GM10248 (cell line): Measurements from ENCODE around the gene TBC1D22B.

Source experiments
- CTCF ChIA-PET: fragments of 300-600 bp; sonication (Branson Sonifier 250); formaldehyde crosslinking; extraction: SDS; loops from one replicate; lab custom pipeline; 2021; ENCODE audit warnings: antibody characterized with exemption; lab: Yijun Ruan, JAX
- POLR2A ChIA-PET: fragments of 350-650 bp; sonication (Branson Sonifier 250); formaldehyde crosslinking; extraction: SDS; loops from one replicate; lab custom pipeline; 2020; ENCODE audit warnings: antibody characterized with exemption; lab: Yijun Ruan, JAX
- DNase-seq: peaks from one replicate; pipeline ENCODE4 v3.0.0; 2012; ENCODE audit errors: extremely low spot score
- CTCF ChIP-seq: IDR thresholded peaks from 2 replicates; pipeline ENCODE4 v1.5.1; 2012; ENCODE audit warnings: mild to moderate bottlenecking, low read depth; ENCODE audit errors: extremely low read depth, missing control alignments, control extremely low read depth

TBC1D22B gene

GRCh38 chr6:37365791-37366190 lies 108.2 kb downstream of the TBC1D22B start:
- POLR2A ChIA-PET: no interaction called here
- DNase-seq: no peak
- peak; percentile 16 for TF ChIP-seq CTCF
- CTCF ChIA-PET: interaction anchor here (0.7 to 4.1 kb wide), 9 partner anchors 9 to 314 kb away, joined by 3 to 16 read pairs (median 4); no protein-coding TSS in a partner anchor

- TF ChIP-seq CTCF: no peak
- no peak for DNase-seq
- POLR2A ChIA-PET: no interaction called here
- CTCF ChIA-PET: interaction anchor here (1.1 to 4.1 kb wide), 7 partner anchors 10 to 198 kb away, joined by 3 to 16 read pairs (median 9); no protein-coding TSS in a partner anchor
These were observed 109.3 kb downstream of the TBC1D22B start for GRCh38 chr6:37366910-37367309.

- TF ChIP-seq CTCF: no peak
- POLR2A ChIA-PET: no interaction called here
- CTCF ChIA-PET: interaction anchor here (1.6 to 6.6 kb wide), 3 partner anchors 10 to 19 kb away, joined by 3 to 33 read pairs (median 10); no protein-coding TSS in a partner anchor
- DNase-seq: no peak
These were observed 111.4 kb downstream of the TBC1D22B start for GRCh38 chr6:37368961-37369320.

GRCh38 chr6:37369321-37370201 lies 112.0 kb downstream of the TBC1D22B start:
- no peak for DNase-seq
- TF ChIP-seq CTCF: no peak
- ChIA-PET CTCF (interaction anchor here (2.2 to 6.6 kb wide), 2 partner anchors 9 to 13 kb away, joined by 10 to 33 read pairs; no protein-coding TSS in a partner anchor), POLR2A (no interaction called here)

- ChIA-PET CTCF (interaction anchor here (1.5 to 6.6 kb wide), 5 partner anchors 7 to 46 kb away, joined by 5 to 33 read pairs (median 10); no protein-coding TSS in a partner anchor), POLR2A (interaction anchor here (0.7 kb wide), 1 partner anchor 1055 kb away, joined by 3 read pairs; no protein-coding TSS in a partner anchor)
- no peak for TF ChIP-seq CTCF
- no peak for DNase-seq
These were observed 113.8 kb downstream of the TBC1D22B start for GRCh38 chr6:37371154-37372083.
